Measurements from ENCODE around the gene DDX43.
"Not testable (repeated sequence)": the region's sequence is repeated elsewhere in the genome, so short reads cannot be mapped to it uniquely, and the experiment has no call there.

DDX43 gene

DNA sequence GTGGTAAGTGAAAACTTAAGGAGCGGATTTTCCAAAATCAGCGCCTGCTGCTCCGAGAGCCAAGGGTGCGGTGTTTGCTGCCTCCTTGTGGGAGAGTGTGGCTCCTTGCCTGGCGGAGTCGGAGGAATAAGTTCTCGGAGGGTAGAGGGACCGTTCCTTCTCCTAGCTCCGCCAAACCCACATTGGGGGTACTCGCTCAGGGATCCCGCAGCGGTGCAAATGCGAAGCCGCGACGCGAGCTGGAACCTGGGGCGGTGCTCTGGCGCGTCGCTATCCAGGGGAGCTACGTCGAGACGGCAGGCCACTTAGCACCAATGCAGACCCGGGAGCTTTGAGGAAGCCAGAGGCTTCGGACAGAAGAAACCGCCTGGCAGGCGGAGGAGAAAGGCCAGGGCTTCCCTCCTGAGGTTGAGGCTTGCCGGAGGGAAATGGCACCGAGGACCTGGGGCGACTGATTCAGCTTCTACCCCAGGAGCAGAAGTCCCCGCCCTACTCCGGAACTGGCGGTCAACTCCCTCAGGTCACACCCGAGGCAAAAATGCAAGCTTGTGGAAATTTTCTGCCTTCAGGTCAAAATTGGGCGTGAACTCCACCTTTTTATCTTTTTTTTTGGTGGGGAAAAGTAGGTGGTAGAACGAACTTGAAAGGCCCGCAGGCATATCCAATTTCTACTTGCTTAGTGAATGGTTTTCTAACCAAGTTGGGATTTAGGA is 5.7 kb upstream of the DDX43 start:
- peak; percentile 17 for DNase-seq (ENCODE audit: low read depth, low spot score)

DNA sequence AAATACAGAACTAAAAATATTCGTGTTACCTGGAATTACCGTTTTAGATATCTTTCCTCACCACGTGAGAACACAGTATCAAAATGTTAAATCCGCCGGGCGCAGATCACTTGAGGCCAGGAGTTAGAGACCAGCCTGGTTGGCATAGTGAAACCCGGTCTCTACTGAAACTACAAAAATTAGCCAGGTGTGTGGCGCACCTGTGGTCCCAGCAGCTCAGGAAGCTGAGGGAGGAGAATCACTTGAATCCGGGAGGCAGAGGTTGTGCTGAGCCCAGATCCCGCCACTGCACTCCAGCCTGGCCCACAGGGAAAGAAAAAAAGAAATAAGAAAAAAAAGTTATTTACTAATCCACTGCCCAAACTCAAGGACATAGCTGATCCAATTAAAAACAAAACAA is 4.8 kb upstream of the DDX43 start:
- DNase-seq (ENCODE audit: low read depth, low spot score), result no peak

DNA sequence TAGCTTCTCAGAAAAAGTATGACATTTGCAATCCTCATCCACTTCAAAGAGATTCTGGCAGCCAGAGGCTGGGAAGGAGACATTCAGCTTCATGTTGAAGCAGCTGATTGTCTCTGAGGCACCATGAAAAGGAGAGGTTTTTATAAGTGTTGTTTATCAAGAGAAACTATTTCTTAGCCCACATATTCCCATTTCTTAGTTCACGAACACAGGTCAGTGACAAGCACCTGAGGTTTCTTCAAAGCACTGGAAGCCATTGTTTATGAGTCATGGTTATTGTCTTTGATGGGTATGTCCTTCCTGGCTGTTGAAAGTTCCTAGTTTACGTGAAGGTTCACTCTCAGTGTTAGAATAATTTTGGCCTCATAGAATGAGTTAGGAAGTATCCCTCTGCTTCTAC is 3.0 kb upstream of the DDX43 start:
- DNase-seq (ENCODE audit: low read depth, low spot score), result no peak

DNA sequence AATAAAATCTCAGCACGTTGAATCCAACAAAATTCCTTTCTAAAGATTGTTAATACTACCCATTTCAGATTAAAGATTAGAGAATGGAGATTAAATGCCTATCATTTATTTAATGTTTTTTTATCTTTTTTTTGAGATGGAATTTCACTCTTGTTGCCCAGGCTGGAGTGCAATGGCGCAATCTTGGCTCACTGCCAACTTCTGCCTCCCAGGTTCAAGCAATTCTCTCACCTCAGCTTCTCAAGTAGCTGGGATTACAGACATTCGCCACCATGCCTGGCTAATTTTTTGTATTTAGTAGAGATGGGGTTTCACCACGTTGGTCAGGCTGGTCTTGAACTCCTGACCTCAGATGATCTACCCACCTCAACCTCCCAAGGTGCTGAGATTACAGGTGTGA is 2.4 kb upstream of the DDX43 start:
- DNase-seq (ENCODE audit: low read depth, low spot score), result not testable (repeated sequence)

DNA sequence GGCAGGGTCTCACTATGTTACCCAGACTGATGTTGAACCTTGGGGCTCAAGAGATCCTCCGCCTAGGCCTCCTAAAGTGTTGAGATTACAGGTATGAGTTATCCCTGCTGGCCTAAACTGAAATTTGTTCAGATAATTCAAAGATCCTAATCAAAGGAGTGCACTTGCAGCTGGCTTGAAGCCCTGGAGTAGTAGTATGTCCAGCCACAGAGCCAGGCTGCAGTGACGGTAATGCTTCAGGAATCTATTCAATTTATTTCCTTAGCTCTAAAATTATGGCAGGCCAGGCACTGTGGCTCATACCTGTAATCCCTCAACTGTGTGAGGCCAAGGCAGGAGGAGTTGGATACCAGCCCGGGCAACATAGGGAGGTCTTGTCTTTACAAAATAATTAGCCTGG is 1.4 kb upstream of the DDX43 start:
- DNase-seq (ENCODE audit: low read depth, low spot score), result no peak

DNA sequence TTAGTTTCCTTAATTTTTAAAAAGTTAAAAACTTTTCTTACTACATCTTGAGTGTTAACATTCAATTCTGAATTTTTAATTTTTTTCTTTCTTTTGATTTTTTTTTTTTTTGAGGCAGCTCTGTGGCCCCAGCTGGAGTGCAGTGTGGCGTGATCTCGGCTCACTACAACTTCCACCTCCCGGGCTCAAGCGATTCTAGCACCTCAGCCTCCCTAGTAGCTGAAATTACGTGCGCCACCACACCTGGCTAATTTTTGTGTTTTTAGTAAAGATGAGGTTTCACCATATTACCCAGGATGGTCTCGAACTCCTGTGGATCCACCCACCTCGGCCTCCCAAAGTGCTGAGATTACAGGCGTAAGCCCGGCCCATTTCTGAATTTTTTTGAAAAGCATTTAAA is 1.2 kb downstream of the DDX43 start:
- DNase-seq (ENCODE audit: low read depth, low spot score), result no peak

DNA sequence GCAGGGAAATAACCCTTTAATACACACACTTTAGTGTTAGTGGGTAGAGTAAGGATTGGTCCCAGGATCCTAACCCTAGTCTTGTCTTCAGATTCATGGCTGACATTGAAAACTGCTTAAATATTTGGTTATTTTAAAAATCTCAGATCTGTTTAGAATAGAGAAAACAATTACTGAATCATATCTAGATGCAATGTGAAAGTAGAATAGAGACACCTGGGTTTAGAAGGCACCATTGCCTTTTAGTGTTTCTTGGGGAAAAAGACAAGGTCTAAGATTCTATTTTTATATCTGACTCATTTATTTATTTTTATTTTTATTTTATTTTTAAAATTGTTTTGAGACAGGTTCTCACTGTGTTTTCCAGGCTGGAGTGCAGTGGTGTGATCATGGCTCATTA is 6.0 kb downstream of the DDX43 start:
- no peak for DNase-seq (ENCODE audit: low read depth, low spot score)

DNA sequence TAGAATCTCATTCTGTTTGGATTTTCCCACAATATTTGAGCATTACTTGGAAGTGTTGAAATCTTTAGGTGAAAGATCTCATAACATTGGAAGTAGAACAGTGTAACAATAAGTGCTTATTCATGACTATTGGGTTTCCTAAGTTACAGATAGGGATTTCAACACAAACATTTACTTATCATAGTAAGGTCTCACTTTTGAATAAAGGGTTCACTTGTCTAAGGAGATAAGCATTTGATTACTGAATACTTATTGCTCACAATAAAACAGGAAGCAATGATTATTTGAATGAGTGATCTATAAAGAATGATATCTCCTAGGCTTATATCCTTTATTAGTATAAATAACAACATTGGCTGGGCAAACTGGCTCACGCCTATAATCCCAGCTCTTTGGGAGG is 14.8 kb downstream of the DDX43 start:
- no peak for DNase-seq (ENCODE audit: low read depth, low spot score)

DNA sequence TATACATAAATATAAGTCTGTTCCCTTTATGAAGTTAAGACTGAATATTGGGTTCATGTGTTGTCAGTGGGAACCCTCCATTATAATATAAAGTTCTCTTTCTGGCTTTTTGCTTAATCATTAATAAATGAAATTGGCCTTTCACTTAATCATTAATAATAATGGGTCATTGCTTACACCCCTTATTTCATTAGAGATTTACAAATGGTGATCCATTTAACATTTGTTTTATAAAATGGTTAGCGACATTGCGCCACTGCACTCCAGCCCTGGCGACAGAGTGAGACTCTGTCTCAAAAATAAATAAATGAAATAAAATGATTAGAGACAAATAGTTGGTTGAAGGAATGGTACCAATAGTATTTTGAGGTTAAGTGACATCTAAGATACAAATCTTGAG is 18.5 kb downstream of the DDX43 start:
- DNase-seq (ENCODE audit: low read depth, low spot score), result no peak

DNA sequence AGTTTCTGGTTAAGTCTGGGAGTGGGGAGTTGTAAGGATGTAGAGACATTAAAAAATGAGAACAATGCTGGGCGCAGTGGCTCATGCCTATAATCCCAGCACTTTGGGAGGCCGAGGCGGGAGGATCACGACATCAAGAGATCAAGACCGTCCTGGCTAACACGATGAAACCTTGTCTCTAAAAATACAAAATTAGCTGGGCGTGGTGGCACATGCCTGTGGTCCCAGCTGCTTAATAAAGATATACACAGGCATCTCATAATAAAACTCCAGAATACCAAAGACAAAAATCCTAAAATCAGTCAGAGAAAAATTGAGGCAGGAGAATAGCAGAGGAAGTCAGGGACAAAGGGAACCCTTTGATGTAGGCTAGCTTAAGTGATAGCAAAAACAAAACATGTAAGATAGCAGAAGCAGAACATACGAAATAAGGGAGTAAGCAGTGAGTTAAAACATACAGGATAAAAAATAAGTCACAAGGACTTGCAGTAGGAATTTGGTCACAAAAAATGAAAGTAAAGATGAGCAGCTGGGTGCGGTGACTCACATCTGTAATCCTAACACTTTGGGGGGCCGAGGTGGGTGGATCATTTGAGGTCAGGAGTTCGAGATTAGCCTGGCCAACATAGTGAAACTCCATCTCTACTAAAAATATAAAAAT is 23.6 kb downstream of the DDX43 start:
- no peak for DNase-seq (ENCODE audit: low read depth, low spot score)

DNA sequence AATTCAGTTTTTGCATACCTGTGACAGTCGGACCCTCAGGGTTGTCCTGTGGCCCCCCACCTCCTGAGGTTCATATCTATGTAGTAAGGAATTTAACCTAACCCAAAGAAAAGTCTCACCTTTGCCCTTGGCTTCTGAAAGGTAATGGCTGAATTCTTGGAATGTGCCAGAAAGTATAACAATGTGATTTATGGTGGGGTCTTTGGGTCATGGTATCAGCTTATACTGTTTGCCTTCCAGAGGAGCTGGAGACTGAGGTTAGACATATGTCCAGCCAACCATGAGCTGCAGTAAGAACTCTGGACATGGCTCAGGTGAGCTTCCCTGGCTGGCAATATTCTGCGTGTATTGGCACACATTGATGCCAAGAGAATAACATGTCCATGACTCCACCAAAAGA is 26.9 kb downstream of the DDX43 start:
- DNase-seq (ENCODE audit: low read depth, low spot score), result no peak

DNA sequence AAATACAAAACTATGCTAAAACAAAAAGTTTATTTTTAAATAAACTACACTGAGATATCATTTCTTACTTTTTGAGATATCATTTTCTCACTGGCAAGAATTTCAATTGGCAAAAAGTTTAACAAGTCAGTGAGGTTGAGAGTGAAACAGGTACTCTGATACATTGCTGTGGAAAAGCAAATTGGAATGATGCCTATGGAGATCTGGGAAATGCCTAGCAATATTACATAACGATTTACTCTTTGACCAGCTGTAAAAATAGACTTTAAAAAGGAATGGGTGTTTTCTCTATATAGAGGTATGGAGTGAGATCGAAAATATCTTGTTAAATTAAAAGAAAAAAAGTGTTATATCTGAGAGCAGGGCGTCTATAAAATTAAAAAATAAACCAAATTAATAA is 40.6 kb downstream of the DDX43 start:
- no peak for DNase-seq (ENCODE audit: low read depth, low spot score)

DNA sequence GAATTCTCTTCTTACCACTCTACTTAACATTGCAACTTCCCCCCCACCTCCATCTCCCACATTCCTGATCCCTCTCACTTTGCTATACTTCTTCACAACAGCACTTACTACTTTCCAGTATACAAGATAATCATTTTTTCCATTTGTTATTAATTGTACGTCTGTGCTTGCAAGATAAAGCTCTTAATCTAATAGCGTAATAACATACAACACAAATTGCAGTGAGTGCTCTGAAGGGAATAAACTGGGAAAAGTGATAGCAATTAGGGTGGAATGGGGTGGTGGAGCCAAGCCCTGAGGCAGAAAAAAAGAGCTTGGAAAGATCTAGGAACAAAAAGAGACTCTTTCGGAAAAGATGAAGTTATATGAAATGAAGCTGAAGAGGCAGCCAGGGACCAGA is 48.9 kb downstream of the DDX43 start:
- no peak for DNase-seq (ENCODE audit: low read depth, low spot score)

DNA sequence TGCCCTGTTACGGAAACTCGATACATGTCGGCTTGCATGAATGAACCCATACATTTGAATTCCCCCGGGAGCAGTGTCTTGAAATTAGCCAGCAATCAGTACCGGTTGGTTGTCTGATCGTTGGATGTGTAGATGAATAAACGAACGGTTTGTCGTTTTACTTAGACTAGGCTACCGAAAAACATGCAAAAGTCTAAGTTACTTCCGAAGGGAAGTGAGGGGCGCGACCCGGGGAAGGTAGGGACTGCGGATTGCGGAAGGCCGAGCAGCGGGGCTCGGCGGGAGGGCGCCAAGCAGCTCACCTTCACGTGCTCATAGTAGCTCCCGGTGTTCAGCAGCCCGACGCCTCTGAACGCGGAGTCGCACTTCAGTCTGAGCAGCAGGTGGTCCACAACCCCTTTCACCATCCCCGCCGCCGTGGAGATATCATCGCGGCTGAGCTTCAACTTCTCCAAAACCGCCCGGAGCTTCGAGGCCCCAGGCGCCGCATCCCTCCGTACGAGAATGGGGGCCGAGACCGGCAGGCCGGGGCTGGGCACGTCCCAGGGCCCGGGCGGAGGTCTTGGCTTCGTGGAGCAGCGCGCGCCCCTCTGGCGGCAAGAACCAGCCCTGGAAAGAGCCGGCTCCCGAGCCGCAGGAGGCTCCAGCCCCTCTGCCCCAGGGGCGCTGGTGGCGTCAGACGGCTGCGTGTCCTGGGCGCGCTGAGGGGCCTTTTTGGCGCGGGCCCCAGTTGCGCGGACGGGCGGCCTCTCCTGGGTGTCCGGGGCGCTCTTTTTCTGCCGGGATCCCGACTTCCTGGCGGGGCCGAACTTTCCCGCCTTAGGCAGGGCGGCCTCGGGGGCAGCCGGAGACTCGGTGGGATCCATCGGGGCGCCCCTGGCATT is 56.8 kb downstream of the DDX43 start:
- DNase-seq (ENCODE audit: low read depth, low spot score), result peak; percentile 26

DNA sequence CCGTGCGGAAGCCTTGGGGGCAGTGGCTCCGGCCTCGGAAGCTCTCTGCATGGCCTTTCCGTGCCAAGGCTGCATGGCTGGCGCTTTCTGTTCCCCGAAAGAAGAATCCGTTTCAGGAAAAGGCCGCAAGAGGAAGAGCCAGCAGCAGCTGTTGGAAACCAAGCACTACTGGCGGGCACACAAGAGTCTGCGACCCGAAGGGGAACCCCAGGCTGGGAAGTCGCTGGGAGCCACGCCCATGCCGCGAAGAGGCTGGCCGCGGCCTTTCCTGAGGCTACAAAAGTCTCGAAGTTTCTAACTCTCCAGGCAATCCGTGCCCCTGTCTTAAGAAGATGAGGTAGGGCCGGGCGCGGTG is 57.5 kb downstream of the DDX43 start, which contains the start of gene CGAS:
TSS of gene CGAS (minus strand) at position 191 of the 355 bp plus-strand sequence. CDS start at position 75, 116 bp downstream.
- DNase-seq (ENCODE audit: low read depth, low spot score), result peak; percentile 17

DNA sequence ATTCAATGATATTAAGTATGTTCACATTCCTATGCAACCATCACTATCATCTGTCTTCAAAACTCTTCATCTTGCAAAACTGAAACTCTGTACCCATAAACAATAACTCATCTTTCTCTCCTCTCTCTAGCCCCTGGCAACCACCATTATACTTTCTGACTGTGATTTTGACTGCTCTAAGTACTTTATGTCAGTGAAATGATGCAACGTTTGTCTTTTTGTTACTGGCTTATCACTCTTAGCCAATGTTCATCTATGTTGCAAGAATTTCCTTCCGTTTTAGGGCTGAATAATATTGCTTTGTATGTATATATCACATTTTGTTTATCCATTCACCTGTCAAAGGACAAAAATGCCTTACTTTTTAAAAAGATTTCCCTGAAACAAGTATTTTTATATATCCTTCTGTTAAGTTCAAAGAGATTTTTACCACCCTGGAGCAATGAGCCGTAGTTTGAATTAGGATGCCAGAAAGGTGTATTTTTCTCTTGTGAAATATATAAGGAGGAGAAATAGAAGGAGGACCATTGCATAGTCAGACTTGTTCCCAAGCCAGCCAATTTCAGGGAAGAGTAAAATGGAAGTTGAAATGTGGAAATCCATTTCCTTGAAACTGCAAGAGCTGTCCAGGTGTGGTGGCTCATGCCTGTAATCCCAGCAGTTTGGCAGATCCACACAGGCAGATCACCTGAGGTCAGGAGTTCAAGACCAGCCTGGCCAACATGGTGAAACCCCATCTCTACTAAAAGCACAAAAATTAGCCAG is 61.4 kb downstream of the DDX43 start:
- DNase-seq (ENCODE audit: low read depth, low spot score), result no peak

DNA sequence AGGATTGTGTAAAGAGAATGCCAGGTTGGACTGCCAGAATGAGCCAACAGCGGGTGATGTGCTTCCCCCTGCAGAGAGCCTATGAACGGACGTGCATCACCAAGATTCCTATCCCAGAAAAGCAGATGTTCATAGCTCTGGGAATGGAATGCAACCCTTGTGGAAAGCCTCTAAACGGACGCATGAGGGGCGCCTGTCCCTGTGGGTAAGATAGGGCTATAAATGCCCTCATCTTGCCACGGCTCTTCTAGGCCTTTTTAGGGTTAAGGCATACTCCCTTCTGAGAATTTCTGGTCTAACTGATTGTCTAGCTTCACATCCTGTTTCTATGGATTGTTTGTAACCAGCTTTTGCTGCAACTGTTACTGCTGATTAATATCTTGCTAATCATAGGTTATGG is 64.8 kb downstream of the DDX43 start:
- DNase-seq (ENCODE audit: low read depth, low spot score), result not testable (repeated sequence)

DNA sequence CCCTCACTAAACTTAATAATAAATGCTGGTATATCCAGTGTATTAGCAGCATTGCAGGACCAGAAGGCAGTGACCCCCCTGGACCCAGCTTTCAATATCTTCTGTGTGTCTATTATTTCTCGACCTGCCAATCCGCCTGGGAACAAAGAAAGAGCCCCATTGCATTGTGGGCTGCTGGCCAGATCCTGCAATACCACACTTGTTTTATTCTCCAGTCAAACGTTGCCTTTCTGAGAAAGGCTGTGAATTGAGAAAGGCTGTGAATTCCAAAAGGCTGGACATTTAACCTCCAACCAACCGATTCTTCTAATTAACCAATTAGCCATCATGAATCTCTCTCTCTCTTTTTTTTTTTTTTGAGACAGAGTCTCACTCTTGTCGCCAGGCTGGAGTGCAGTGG is 65.4 kb downstream of the DDX43 start:
- no peak for DNase-seq (ENCODE audit: low read depth, low spot score)

DNA sequence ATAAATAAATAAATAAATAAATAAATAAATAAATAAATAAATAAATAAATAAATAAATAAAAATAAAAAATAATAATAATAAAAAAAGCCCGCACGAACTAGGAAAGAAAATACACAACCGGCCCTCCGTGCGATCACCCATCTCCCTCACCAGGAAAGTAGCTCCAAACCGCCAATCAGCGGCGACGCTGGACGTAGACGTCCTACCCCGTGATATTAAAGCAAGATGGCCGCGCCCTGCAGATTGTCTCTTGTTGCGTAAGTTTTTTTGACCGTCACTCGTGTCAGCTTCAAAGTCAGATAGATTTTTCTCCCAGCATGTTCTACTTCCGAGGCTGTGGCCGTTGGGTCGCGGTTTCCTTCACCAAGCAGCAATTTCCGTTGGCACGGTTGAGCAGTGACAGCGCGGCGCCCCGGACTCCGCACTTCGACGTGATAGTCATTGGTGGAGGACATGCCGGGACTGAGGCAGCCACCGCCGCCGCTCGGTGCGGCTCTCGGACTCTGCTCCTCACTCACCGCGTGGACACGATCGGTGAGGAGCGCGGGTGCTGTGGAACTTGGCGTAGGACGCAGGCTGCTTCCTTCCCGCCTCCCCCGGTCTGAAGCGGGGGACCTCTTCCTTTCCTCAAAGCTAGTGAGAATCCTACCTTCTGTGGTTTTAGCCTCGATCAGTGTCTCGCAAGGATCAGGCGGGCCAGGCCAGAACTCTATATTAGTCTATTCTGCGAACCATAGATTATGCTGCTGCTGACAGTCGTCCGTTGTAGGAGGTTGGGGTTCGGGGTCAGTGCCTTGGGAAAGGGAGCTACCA is 67.1 kb downstream of the DDX43 start, which contains the start of gene MTO1:
TSS of gene MTO1 (plus strand) at position 201 of the 814 bp plus-strand sequence. CDS start at position 319, 118 bp downstream.
- DNase-seq (ENCODE audit: low read depth, low spot score), result peak; percentile 58

All from brain pericyte (primary cell).